Smooth muscle cell (in vitro differentiated cells): ENCODE measurements around the gene REPIN1. TPM values are rescaled to one million over a fixed set of nuclear protein-coding genes. Genes with fewer than 3 reads are reported as not detected.

Experiments used
- DNase-seq: peaks from one replicate; lab custom pipeline; 2025; ENCODE audit not compliant: unreplicated experiment; lab: John Stamatoyannopoulos, UW
- H2AFZ ChIP-seq: fragments of 200-600 bp; sonication (generic); 2 replicates; pipeline ENCODE4 v1.6.0; 2016; ENCODE audit warnings: antibody characterized with exemption, low read depth, mild to moderate bottlenecking
- H3F3A ChIP-seq: fragments of 200-600 bp; sonication (generic); 2 replicates; pipeline ENCODE4 v1.6.0; 2017; ENCODE audit warnings: antibody characterized with exemption, low read depth
- H3K27ac ChIP-seq: fragments of 200-600 bp; sonication (generic); 2 replicates; pipeline ENCODE4 v1.5.1; 2016; ENCODE audit warnings: low read depth, mild to moderate bottlenecking
- H3K27me3 ChIP-seq: fragments of 200-600 bp; sonication (generic); 2 replicates; pipeline ENCODE4 v1.6.1; 2016; ENCODE audit warnings: low read depth, mild to moderate bottlenecking
- H3K36me3 ChIP-seq: fragments of 200-600 bp; sonication (generic); 2 replicates; pipeline ENCODE4 v1.5.1; 2016; ENCODE audit warnings: low read depth
- H3K4me1 ChIP-seq: fragments of 200-600 bp; sonication (generic); 2 replicates; pipeline ENCODE4 v1.5.1; 2016; ENCODE audit warnings: low read depth
- H3K4me2 ChIP-seq: fragments of 200-600 bp; sonication (generic); 2 replicates; pipeline ENCODE4 v1.6.0; 2016; ENCODE audit warnings: mild to moderate bottlenecking
- H3K4me3 ChIP-seq: fragments of 200-600 bp; sonication (generic); 2 replicates; pipeline ENCODE4 v1.5.1; 2016; ENCODE audit warnings: mild to moderate bottlenecking
- H3K79me2 ChIP-seq: fragments of 200-600 bp; sonication (generic); 2 replicates; pipeline ENCODE4 v1.6.0; 2016; ENCODE audit warnings: low read depth, mild to moderate bottlenecking
- H3K9ac ChIP-seq: fragments of 200-600 bp; sonication (generic); 2 replicates; pipeline ENCODE4 v1.6.0; 2016; ENCODE audit warnings: low read depth
- H3K9me3 ChIP-seq: fragments of 200-600 bp; sonication (generic); replicated peaks from 2 replicates; pipeline ENCODE4 v1.5.1; 2016; ENCODE audit warnings: low read depth
- H4K20me1 ChIP-seq: fragments of 200-600 bp; sonication (generic); 2 replicates; pipeline ENCODE4 v1.6.0; 2016; ENCODE audit warnings: low read depth
- CTCF ChIP-seq: fragments of 200-600 bp; sonication (generic); IDR thresholded peaks from 2 replicates; pipeline ENCODE4 v1.5.1; 2017; ENCODE audit warnings: borderline replicate concordance, mild to moderate bottlenecking, antibody characterized with exemption; ENCODE audit not compliant: insufficient read depth, poor library complexity, severe bottlenecking
- WGBS: methylation state at CpG from one replicate; pipeline ENCODE4 v1.1.7; 2016; ENCODE audit warnings: low lambda C conversion rate; 5-methylcytosine and 5-hydroxymethylcytosine counted together
- polyA plus RNA-seq: library from polyadenylated mRNA; unstranded; fragments of >200 nt; fragmentation: Nextera tagmentation; extraction: Ambion mirVana; gene quantifications from 2 replicates; pipeline ENCODE4 v1.2.1, GENCODE V29; 2016
- total RNA-seq: library from RNA; depleted of rRNA; stranded (reverse); fragments of >200 nt; gene quantifications from 2 replicates; pipeline ENCODE4 v1.2.3, GENCODE V29; 2014

Gene REPIN1
- total and polyA plus RNA-seq, 2 experiments from 2014 or later: 55.5 to 60.9 TPM

DNA sequence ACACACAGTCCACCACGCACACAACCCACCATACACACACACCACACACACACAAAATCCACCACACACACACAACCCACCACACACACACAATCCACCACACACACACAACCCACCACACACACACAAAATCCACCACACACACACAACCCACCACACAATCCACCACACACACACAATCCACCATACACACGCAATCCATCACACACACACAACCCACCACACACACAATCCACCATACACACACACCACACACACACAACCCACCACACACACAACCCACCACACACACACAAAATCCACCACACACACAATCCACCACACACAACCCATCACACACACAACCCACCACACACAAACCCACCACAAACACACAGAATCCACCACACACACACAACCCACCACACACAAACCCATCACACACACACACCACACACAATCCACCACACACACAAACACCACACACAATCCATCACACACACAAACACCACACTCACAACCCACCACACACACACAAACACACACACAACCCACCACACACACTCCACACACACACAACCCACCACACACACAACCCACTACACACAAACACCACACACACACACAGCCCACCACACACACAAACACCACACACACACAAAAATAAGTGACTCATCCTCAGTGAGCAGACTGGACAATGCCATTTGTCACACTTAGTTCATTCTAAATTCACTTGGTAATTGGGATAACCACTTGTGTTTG lies 8.8 kb upstream of the REPIN1 start:
- H3K4me1 ChIP-seq: peaks cover 8% of the 10 kb centered on the region
- no peaks in the 10 kb centered on the region for H3K79me2 ChIP-seq
- H4K20me1 ChIP-seq: no peaks in the 10 kb centered on the region
- no peak for TF ChIP-seq CTCF
- DNase-seq: no peak
- no peak overlapping the region for H3K4me2 ChIP-seq
- H3F3A ChIP-seq: no peaks in the 10 kb centered on the region
- H2AFZ ChIP-seq: no peak overlapping the region
- no peak overlapping the region for H3K27ac ChIP-seq
- H3K4me3 ChIP-seq: no peak overlapping the region
- 100% methylated on average over 1 of the region's 2 CpGs for WGBS
- H3K9ac ChIP-seq: no peak overlapping the region
- H3K9me3 ChIP-seq: no peaks in the 10 kb centered on the region
- H3K27me3 ChIP-seq: no peaks in the 10 kb centered on the region
- H3K36me3 ChIP-seq: no peaks in the 10 kb centered on the region

- H3K79me2 ChIP-seq: no peaks in the 10 kb centered on the region
- no peak overlapping the region for H2AFZ ChIP-seq
- H4K20me1 ChIP-seq: no peaks in the 10 kb centered on the region
- no peaks in the 10 kb centered on the region for H3K27me3 ChIP-seq
- no peak for DNase-seq
- no peak overlapping the region for H3K9ac ChIP-seq
- no peaks in the 10 kb centered on the region for H3K9me3 ChIP-seq
- H3K4me3 ChIP-seq: no peak overlapping the region
- no peaks in the 10 kb centered on the region for H3F3A ChIP-seq
- no peak overlapping the region for H3K4me2 ChIP-seq
- no peaks in the 10 kb centered on the region for H3K36me3 ChIP-seq
- no peak overlapping the region for H3K27ac ChIP-seq
- TF ChIP-seq CTCF: no peak
- H3K4me1 ChIP-seq: peaks cover 8% of the 10 kb centered on the region
- 61% methylated on average over 5 of the region's 5 CpGs for WGBS
Measured at GRCh38 chr7:150360363-150361058, 8.1 kb upstream of the REPIN1 start.

GRCh38 chr7:150361402-150361801 lies 7.2 kb upstream of the REPIN1 start:
- no peak overlapping the region for H3K27ac ChIP-seq
- no peaks in the 10 kb centered on the region for H3K79me2 ChIP-seq
- DNase-seq: no peak
- H3K4me1 ChIP-seq: peaks cover 8% of the 10 kb centered on the region
- no peaks in the 10 kb centered on the region for H3K36me3 ChIP-seq
- no peaks in the 10 kb centered on the region for H3K27me3 ChIP-seq
- no peaks in the 10 kb centered on the region for H3K9me3 ChIP-seq
- WGBS: 69% methylated on average over 7 of the region's 7 CpGs
- H4K20me1 ChIP-seq: no peaks in the 10 kb centered on the region
- H3K4me3 ChIP-seq: no peak overlapping the region
- H3F3A ChIP-seq: no peaks in the 10 kb centered on the region
- H3K4me2 ChIP-seq: no peak overlapping the region
- no peak overlapping the region for H3K9ac ChIP-seq
- no peak for TF ChIP-seq CTCF
- no peak overlapping the region for H2AFZ ChIP-seq
